ENCODE measurements around the gene PIGO.

Gene PIGO

GRCh38 chr9:35042891-35043545 is 53.4 kb downstream of the PIGO start:
- H3K4me3 ChIP-seq (ENCODE audit: low read length): no peak overlapping the region
- TF ChIP-seq ZNF274 (IDR thresholded peaks at IDR 0.05; ENCODE audit: low read depth, low read length): no peak

DNA sequence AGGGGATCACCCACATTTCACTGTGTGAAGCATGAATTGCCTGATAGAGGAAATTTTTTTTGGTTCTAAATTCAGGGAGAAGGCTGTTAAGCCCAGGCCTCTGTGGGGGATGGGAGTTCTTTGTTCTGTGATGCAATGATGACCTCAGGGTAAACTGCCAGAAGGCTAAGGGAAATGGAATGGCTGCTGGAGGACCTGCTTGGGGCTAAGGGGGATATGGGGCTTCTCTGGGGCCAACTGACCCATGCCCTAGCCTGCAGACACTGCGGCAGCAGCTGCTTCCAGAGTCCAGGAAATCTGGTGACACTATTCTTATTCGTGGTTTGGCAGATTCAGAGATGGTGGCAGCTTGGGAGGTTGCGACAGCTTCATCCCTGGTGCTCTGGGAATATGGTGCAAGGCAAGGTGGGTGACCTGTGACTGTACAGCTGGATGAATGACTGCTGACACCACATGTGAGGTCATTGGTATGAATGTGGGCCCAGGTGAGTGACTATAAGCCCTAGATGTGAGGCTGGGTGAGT is 54.2 kb downstream of the PIGO start:
- H3K4me3 ChIP-seq (ENCODE audit: low read length): no peak overlapping the region
- no peak for TF ChIP-seq ZNF274 (IDR thresholded peaks at IDR 0.05; ENCODE audit: low read depth, low read length)
